Natural killer cell treated with Interleukin-12 subunit alpha and Interleukin-12 subunit beta and Interleukin-15 and Interleukin-18, amount 100 ng/mL, for 72 hours (primary cell): ENCODE measurements around the gene PRKAA2. TPM values are rescaled to one million over a fixed set of nuclear protein-coding genes. Genes with fewer than 3 reads are reported as not detected.

Source experiments
- ATAC-seq, 2 donors: fragments of 150-1000 bp; cut with Tn5 transposase in 1 of 2; sonication (Bioruptor Pico), chemical (Tn5 transposase) in 1 of 2; 2 replicates each; pipeline ENCODE4 v1.10.0; 2021
- DNase-seq: peaks from one replicate; pipeline ENCODE4 v3.0.0; 2022; ENCODE audit warnings: low spot score
- H3K27ac Mint-ChIP-seq, 2 donors: 1 replicate in 1 of 2; 2 replicates in 1 of 2; pipeline ENCODE4 v1.8.0; 2022; ENCODE audit warnings: mixed read lengths in 2 of 2, mild to moderate bottlenecking in 1 of 2, moderate library complexity in 1 of 2
- H3K27me3 Mint-ChIP-seq, 2 donors: 1 replicate in 1 of 2; 2 replicates in 1 of 2; pipeline ENCODE4 v1.8.0; 2022; ENCODE audit warnings: mixed read lengths in 2 of 2
- H3K36me3 Mint-ChIP-seq: one replicate; pipeline ENCODE4 v1.8.0; 2022; ENCODE audit warnings: mixed read lengths
- H3K4me1 Mint-ChIP-seq, 2 donors: 1 replicate in 1 of 2; 2 replicates in 1 of 2; pipeline ENCODE4 v1.8.0; 2022; ENCODE audit warnings: low read depth in 2 of 2, mixed read lengths in 2 of 2, mild to moderate bottlenecking in 1 of 2
- H3K4me3 Mint-ChIP-seq: one replicate; pipeline ENCODE4 v1.8.0; 2022; ENCODE audit warnings: mixed read lengths
- H3K9me3 Mint-ChIP-seq: 2 replicates; pipeline ENCODE4 v1.8.0; 2022; ENCODE audit warnings: mixed read lengths
- total RNA-seq, 2 donors: library from RNA; stranded (reverse); gene quantifications; one replicate each; pipeline ENCODE4 v1.2.3, GENCODE V29; 2022

The PRKAA2 gene
- total RNA-seq, 2 donors from 2014 or later = 0.05 TPM; not detected in 1

DNA sequence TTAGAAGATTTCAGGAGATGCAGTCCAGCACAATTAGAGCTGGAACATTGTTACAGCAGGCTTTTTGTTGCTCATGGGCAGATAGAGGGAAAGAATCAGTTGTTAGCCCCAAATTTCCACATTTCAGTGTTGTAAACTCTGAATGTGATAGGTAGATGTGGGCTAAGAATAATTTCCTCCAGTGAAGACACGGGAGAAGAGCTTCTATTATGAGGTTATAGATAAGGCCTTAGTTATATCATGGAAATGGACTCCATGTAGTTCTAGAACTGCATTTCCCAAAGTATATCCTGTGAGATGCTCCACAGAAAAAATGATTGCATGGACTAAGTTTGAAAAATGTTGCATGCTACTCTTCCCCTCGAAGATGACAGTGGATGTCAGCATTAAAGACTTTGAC is 64.9 kb downstream of the PRKAA2 start:
- H3K9me3 Mint-ChIP-seq = no peaks in the 10 kb centered on the region
- H3K27ac Mint-ChIP-seq = no peak overlapping the region

DNA sequence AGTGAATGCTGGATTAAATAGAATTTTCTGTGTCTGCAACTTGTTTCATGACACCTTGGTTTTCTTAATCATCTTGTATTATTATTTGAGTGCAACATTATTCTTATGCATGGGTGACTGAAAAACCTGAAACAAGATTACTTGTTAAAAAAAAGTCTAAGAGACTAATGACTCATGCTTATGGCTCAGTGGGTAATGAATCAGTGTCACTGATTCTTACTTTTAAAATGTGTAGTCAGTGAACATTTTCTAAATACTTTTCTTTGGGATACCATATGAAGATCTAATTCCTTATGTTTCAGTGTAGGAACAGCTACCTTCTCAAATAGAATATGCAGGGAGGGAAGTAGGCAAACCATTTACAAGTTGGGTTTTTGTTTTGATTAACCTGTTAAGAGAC is 65.5 kb downstream of the PRKAA2 start:
- Mint-ChIP-seq H3K27me3 (peaks cover 14 to 34% of the 10 kb centered on the region in 2 donors), H3K36me3 (no peaks in the 10 kb centered on the region), H3K27ac (no peak overlapping the region), H3K4me1 (no peaks in the 10 kb centered on the region), H3K9me3 (no peaks in the 10 kb centered on the region), H3K4me3 (no peak overlapping the region)
- ATAC-seq (no peak), DNase-seq (no peak)

More for the DNA sequence above, 64.9 kb downstream of the PRKAA2 start:
- Mint-ChIP-seq H3K4me1 (no peaks in the 10 kb centered on the region), H3K36me3 (no peaks in the 10 kb centered on the region), H3K27me3 (peaks cover 13 to 34% of the 10 kb centered on the region in 2 donors), H3K4me3 (no peak overlapping the region)
- no peak for ATAC-seq
- DNase-seq = no peak

- no peaks in the 10 kb centered on the region for H3K36me3 Mint-ChIP-seq
- no peaks in the 10 kb centered on the region for H3K4me1 Mint-ChIP-seq
- peaks cover 13 to 24% of the 10 kb centered on the region in 2 donors for H3K27me3 Mint-ChIP-seq
- DNase-seq (no peak), ATAC-seq (no peak)
- no peak overlapping the region for H3K4me3 Mint-ChIP-seq
- no peaks in the 10 kb centered on the region for H3K9me3 Mint-ChIP-seq
- no peak overlapping the region for H3K27ac Mint-ChIP-seq
Observed at GRCh38 chr1:56712150-56712549, 67.0 kb downstream of the PRKAA2 start.

DNA sequence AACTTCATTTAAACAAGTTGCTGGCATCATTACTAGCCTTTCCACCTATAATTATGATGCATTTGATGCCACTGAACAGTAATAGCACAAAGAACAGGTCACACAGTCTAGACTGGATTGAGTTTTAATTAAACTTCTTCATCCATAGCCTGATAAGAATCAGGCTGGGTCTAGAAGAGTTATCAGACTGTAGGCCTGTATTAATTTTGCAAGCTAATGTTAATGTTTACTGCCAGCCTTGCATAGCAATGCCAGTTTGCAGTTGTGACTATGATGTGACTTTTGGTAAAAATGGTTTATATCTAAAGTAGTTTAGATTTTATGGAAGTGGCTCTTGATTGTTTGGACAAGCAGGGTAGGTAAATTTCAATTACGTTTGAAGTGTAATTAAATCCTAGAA is 68.0 kb downstream of the PRKAA2 start:
- Mint-ChIP-seq H3K4me3 (no peak overlapping the region), H3K27ac (no peak overlapping the region), H3K36me3 (no peaks in the 10 kb centered on the region), H3K9me3 (no peaks in the 10 kb centered on the region), H3K4me1 (no peaks in the 10 kb centered on the region), H3K27me3 (peaks cover 17 to 20% of the 10 kb centered on the region in 2 donors)
- no peak for DNase-seq
- ATAC-seq = no peak

GRCh38 chr1:56715156-56715555 is 70.0 kb downstream of the PRKAA2 start:
- no peak for ATAC-seq
- DNase-seq = no peak
- Mint-ChIP-seq H3K27ac (no peak overlapping the region), H3K4me3 (no peak overlapping the region), H3K36me3 (no peaks in the 10 kb centered on the region), H3K4me1 (no peaks in the 10 kb centered on the region), H3K27me3 (peaks cover 10 to 12% of the 10 kb centered on the region in 2 donors), H3K9me3 (no peaks in the 10 kb centered on the region)

GRCh38 chr1:56719171-56719570 is 74.1 kb downstream of the PRKAA2 start:
- ATAC-seq = no peak
- no peak overlapping the region for H3K27ac Mint-ChIP-seq
- H3K36me3 Mint-ChIP-seq = no peaks in the 10 kb centered on the region
- H3K4me1 Mint-ChIP-seq = no peaks in the 10 kb centered on the region
- no peaks in the 10 kb centered on the region for H3K9me3 Mint-ChIP-seq
- DNase-seq = no peak
- H3K27me3 Mint-ChIP-seq = peaks cover 23 to 25% of the 10 kb centered on the region in 2 donors
- H3K4me3 Mint-ChIP-seq = no peak overlapping the region

DNA sequence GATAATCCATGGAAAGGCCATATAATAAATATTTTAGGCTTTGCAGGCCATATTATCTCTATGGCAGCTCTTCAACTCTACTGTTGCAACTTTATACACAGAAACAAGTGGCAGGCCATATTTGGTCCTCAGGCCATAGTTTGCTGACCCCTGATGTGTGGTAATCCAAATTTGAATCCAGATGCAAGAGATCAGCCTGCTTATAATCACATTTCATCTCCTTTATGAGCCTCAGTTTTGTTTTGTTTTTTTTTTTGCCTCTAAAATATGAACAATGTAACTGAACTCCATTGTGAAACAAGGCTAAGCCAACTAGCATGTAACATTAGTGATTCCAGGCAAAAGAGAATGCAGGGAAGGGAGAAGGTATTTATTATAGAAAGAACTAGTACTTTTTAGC is 81.6 kb downstream of the PRKAA2 start:
- no peak overlapping the region for H3K27ac Mint-ChIP-seq

DNA sequence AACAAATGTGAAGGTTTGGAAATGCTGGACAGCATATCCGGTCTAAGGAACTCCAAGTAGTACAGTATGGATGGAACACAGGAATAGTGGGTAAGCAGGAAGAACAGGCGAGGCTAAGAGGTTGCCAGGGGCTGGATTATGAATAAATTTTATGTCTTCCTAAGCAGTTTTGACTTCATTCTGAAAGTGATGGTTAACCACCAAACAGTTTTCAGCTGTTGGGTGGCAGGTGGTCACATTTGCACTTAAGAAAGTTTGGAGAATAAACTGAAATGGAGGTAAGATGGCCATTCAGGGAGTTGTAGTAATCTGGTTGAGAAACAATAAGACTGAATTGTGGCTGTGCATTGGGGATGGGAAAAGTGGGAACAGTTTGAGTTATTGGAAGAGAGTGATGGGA is 83.8 kb downstream of the PRKAA2 start:
- ATAC-seq = no peak

More for the DNA sequence above, 81.6 kb downstream of the PRKAA2 start:
- no peak overlapping the region for H3K4me3 Mint-ChIP-seq
- H3K4me1 Mint-ChIP-seq = no peaks in the 10 kb centered on the region
- H3K9me3 Mint-ChIP-seq = peaks cover 7% of the 10 kb centered on the region
- ATAC-seq = no peak
- peaks cover 41 to 59% of the 10 kb centered on the region in 2 donors for H3K27me3 Mint-ChIP-seq
- H3K36me3 Mint-ChIP-seq = no peaks in the 10 kb centered on the region
- no peak for DNase-seq

GRCh38 chr1:56745231-56745630 is 100.1 kb downstream of the PRKAA2 start:
- no peaks in the 10 kb centered on the region for H3K9me3 Mint-ChIP-seq
- no peaks in the 10 kb centered on the region for H3K4me1 Mint-ChIP-seq
- ATAC-seq (no peak), DNase-seq (no peak)
- H3K27ac Mint-ChIP-seq = no peak overlapping the region
- H3K4me3 Mint-ChIP-seq = no peak overlapping the region
- H3K27me3 Mint-ChIP-seq = peaks cover 0 to 21% of the 10 kb centered on the region in 2 donors
- H3K36me3 Mint-ChIP-seq = no peaks in the 10 kb centered on the region

More for the DNA sequence above, 83.8 kb downstream of the PRKAA2 start:
- H3K4me1 Mint-ChIP-seq = no peaks in the 10 kb centered on the region
- H3K9me3 Mint-ChIP-seq = peaks cover 7% of the 10 kb centered on the region
- DNase-seq = no peak
- peaks cover 39 to 59% of the 10 kb centered on the region in 2 donors for H3K27me3 Mint-ChIP-seq
- no peak overlapping the region for H3K4me3 Mint-ChIP-seq
- H3K27ac Mint-ChIP-seq = no peak overlapping the region
- no peaks in the 10 kb centered on the region for H3K36me3 Mint-ChIP-seq

DNA sequence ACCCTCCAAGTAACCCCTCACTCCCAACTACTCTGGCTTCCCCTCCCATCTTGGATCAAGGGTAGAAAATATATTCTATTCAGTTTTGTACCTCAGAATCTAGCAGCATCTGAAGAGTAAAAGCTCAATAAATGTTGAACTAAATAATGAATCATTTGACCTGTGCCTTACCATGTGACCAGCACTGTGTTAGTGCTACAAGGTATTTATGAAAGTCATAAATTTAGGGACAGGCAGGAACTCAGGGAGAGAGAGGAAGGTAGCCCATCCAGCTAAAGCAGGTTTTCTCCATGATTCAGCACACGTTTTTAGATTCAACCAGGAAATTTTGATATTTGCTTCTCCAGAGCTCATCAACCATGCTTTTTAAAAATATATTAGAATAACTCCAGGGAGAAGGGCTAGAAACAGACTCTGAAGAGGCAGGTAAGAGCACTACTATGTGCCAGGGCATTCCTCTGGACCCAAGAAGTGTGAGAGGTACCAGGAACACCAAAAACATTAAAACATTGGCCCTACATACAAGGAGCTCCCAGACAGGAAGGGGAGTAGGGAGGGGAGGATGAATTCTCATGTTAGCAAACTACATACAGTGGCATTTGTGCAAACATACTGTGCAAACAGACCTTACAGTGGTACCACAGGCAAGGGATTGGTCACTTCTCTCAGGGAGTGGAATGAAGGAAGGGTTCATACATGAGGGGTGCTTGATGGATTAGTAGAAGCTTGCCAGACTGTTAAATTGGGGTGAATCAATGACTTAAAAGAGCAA is 109.8 kb downstream of the PRKAA2 start:
- Mint-ChIP-seq H3K27me3 (peaks cover 23 to 36% of the 10 kb centered on the region in 2 donors), H3K36me3 (no peaks in the 10 kb centered on the region), H3K4me1 (no peaks in the 10 kb centered on the region), H3K27ac (no peak overlapping the region), H3K9me3 (no peaks in the 10 kb centered on the region), H3K4me3 (no peak overlapping the region)
- ATAC-seq (no peak), DNase-seq (no peak)

DNA sequence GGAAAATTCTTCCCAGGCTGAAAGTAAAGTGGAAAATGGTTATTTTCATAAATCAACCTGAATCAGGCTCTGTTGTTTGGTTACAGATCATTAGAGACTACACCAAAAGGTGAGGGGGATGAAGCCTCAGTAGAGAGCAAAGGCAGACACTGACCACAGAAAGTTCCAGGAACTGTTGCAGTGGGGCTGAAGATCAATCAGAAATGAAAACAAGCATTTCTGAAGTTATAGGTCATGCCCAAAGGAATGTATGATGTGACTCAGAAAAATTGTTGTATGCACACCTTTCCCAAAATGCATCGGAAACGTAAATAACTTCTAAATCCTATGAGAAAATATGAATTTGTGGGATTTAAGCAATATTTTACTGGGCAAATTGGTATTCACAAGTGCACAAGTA is 110.8 kb downstream of the PRKAA2 start:
- DNase-seq = no peak
- Mint-ChIP-seq H3K4me3 (no peak overlapping the region), H3K27ac (no peak overlapping the region), H3K9me3 (no peaks in the 10 kb centered on the region), H3K36me3 (no peaks in the 10 kb centered on the region), H3K4me1 (no peaks in the 10 kb centered on the region), H3K27me3 (peaks cover 26 to 36% of the 10 kb centered on the region in 2 donors)
- no peak for ATAC-seq

DNA sequence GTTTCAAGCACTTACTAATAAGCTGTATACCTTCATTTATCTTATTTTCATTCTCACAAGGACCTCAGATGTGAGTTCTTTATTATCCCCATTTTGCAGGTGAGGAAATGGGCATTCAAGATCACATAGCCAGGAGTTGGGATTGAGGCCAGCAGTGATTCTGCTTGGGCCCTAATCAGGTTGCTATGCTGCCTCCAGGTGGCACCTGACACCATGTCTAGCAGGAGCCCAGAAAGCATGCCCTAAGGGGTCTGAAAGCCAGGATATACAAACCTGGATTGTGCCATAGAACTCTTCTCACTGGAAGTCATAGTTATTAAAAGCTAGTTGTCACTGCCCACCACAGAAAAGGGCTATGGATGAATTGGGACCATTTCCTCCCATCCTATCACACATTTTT is 113.0 kb downstream of the PRKAA2 start:
- no peaks in the 10 kb centered on the region for H3K9me3 Mint-ChIP-seq
- ATAC-seq (no peak), DNase-seq (no peak)
- H3K27ac Mint-ChIP-seq = no peak overlapping the region
- no peaks in the 10 kb centered on the region for H3K36me3 Mint-ChIP-seq
- H3K4me3 Mint-ChIP-seq = no peak overlapping the region
- peaks cover 19 to 23% of the 10 kb centered on the region in 2 donors for H3K27me3 Mint-ChIP-seq
- H3K4me1 Mint-ChIP-seq = no peaks in the 10 kb centered on the region

DNA sequence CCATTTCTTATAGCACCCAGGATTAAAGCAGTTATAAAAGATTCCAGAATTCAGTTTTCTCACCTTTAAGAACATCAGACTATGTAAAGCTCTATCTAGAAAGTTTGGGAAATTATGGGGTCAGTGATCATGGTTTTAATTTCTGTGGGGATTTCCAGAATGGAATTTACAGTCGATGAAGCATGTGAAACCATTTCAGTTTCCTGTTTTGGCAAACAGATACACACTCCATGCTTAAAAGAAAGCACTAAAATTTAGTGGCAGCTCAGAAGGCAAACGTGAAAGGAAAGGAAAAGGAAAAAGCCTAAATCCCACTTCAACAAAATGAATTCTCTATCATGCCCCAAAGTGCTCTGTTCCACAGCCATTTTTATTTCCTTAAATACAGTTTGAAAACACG is 113.7 kb downstream of the PRKAA2 start:
- H3K4me1 Mint-ChIP-seq = no peaks in the 10 kb centered on the region
- ATAC-seq = no peak
- H3K36me3 Mint-ChIP-seq = no peaks in the 10 kb centered on the region
- H3K4me3 Mint-ChIP-seq = no peak overlapping the region
- peaks cover 19 to 23% of the 10 kb centered on the region in 2 donors for H3K27me3 Mint-ChIP-seq
- no peak for DNase-seq
- H3K9me3 Mint-ChIP-seq = no peaks in the 10 kb centered on the region
- no peak overlapping the region for H3K27ac Mint-ChIP-seq
